PC-3 (cell line): ENCODE data around the gene THBS3. TPM values are rescaled to one million over a fixed set of nuclear protein-coding genes. Genes with fewer than 3 reads are reported as not detected.

Source experiments
- ATAC-seq: fragments of 200-7000 bp; cut with Tn5 transposase; 2 replicates; pipeline ENCODE4 v1.9.1; 2020; ENCODE audit warnings: mild to moderate bottlenecking, moderate library complexity
- BruUV-seq: library from RNA; stranded (reverse); fragments of 400-500 nt; replicated peaks from 2 replicates; lab custom pipeline; 2021; lab: Mats Ljungman, UMichigan
- CTCF ChIA-PET: fragments of 300-600 bp; sonication (Branson Sonifier 250); formaldehyde crosslinking; loops from one replicate; lab custom pipeline; 2022; ENCODE audit warnings: antibody characterized with exemption; lab: Charles Lee
- POLR2A ChIA-PET: fragments of 300-600 bp; sonication (Branson Sonifier 250); formaldehyde crosslinking; loops from one replicate; lab custom pipeline; 2022; ENCODE audit warnings: antibody characterized with exemption; ENCODE audit not compliant: unreplicated experiment; lab: Charles Lee
- DNase-seq: peaks from one replicate; pipeline ENCODE4 v3.0.0-alpha.2; 2015
- H2AFZ ChIP-seq: fragments of 300-600 bp; sonication (generic); 2 replicates; pipeline ENCODE4 v1.6.0; 2016; ENCODE audit warnings: antibody characterized with exemption, low read length
- H3F3A ChIP-seq: fragments of 300-600 bp; sonication (generic); one replicate; pipeline ENCODE4 v1.6.0; 2017; ENCODE audit warnings: antibody characterized with exemption, low read length, control low read depth, mild to moderate bottlenecking; ENCODE audit not compliant: unreplicated experiment
- H3K27ac ChIP-seq: fragments of 300-600 bp; sonication (generic); 2 replicates; pipeline ENCODE4 v1.5.1; 2016; ENCODE audit warnings: mild to moderate bottlenecking, low read length
- H3K27me3 ChIP-seq: fragments of 300-600 bp; sonication (generic); 2 replicates; pipeline ENCODE4 v1.6.1; 2016; ENCODE audit warnings: low read length, mixed read lengths
- H3K36me3 ChIP-seq: fragments of 300-600 bp; sonication (generic); 2 replicates; pipeline ENCODE4 v1.6.1; 2016; ENCODE audit warnings: low read depth, mixed run types, low read length, mixed read lengths
- H3K4me1 ChIP-seq: fragments of 300-600 bp; sonication (generic); 2 replicates; pipeline ENCODE4 v1.5.1; 2016; ENCODE audit warnings: low read length; ENCODE audit not compliant: insufficient read depth
- H3K4me2 ChIP-seq: fragments of 300-600 bp; sonication (generic); 2 replicates; pipeline ENCODE4 v1.6.0; 2016; ENCODE audit warnings: low read length
- H3K4me3 ChIP-seq: fragments of 300-600 bp; sonication (generic); 2 replicates; pipeline ENCODE4 v1.5.1; 2016; ENCODE audit warnings: mild to moderate bottlenecking, low read length, mixed read lengths
- H3K79me2 ChIP-seq: fragments of 300-600 bp; sonication (generic); 2 replicates; pipeline ENCODE4 v1.6.1; 2017; ENCODE audit warnings: low read length, mixed read lengths
- H3K9ac ChIP-seq: fragments of 300-600 bp; sonication (generic); 2 replicates; pipeline ENCODE4 v1.6.0; 2016; ENCODE audit warnings: mild to moderate bottlenecking, low read length
- H3K9me2 ChIP-seq: fragments of 300-600 bp; sonication (generic); replicated peaks from 2 replicates; pipeline ENCODE4 v1.6.1; 2016; ENCODE audit warnings: mixed run types, low read length, mixed read lengths
- H3K9me3 ChIP-seq: fragments of 300-600 bp; sonication (generic); 2 replicates; pipeline ENCODE4 v1.6.1; 2016; ENCODE audit warnings: low read length, mixed read lengths
- H4K20me1 ChIP-seq: fragments of 300-600 bp; sonication (generic); 2 replicates; pipeline ENCODE4 v1.6.1; 2016; ENCODE audit warnings: low read length, mixed read lengths
- CTCF ChIP-seq: fragments of 300-600 bp; sonication (generic); conservative IDR thresholded peaks from 2 replicates; pipeline ENCODE4 v1.5.1; 2017; ENCODE audit warnings: antibody characterized with exemption, low read depth, mild to moderate bottlenecking, low read length
- EZH2 ChIP-seq: fragments of 300-600 bp; sonication (generic); IDR thresholded peaks from one replicate; pipeline ENCODE4 v1.6.1; 2017; ENCODE audit warnings: antibody characterized with exemption, mild to moderate bottlenecking, low read length; ENCODE audit not compliant: unreplicated experiment
- EZH2phosphoT487 ChIP-seq: fragments of 300-600 bp; sonication (generic); IDR thresholded peaks from 2 replicates; pipeline ENCODE4 v1.6.1; 2018; ENCODE audit warnings: mild to moderate bottlenecking, antibody characterized with exemption, low read length, borderline replicate concordance
- intact Hi-C: fragments of 100-400 bp; cut with micrococcal nuclease; formaldehyde crosslinking; loops from 2 replicates; pipeline ENCODE4 v1.9.0; 2023
- total RNA-seq: library from RNA; depleted of rRNA; stranded (reverse); fragments of >200 nt; gene quantifications from 2 replicates; pipeline ENCODE4 v1.2.3, GENCODE V29; 2014

THBS3 gene
- total RNA-seq, 1 experiment from 2014 or later = 13.0 TPM

- Histone ChIP-seq H3K9ac (no peak overlapping the region), H3K4me2 (no peak overlapping the region), H3K9me3 (no peaks in the 10 kb centered on the region), H3K4me1 (peaks cover 17% of the 10 kb centered on the region), H3K27me3 (no peaks in the 10 kb centered on the region), H3K9me2 (no peaks in the 10 kb centered on the region), H2AFZ (no peak overlapping the region), H3F3A (no peaks in the 10 kb centered on the region), H4K20me1 (no peaks in the 10 kb centered on the region), H3K27ac (no peak overlapping the region), H3K79me2 (peaks cover 4% of the 10 kb centered on the region; the same call in 1 of the 2 replicates), H3K4me3 (no peak overlapping the region), H3K36me3 (peaks cover 4% of the 10 kb centered on the region; the same call in 1 of the 2 replicates)
- TF ChIP-seq CTCF = no peak
- TF ChIP-seq EZH2phosphoT487 = no peak
- no peak for TF ChIP-seq EZH2
- ATAC-seq (no peak), DNase-seq (no peak)
- CTCF ChIA-PET = no interaction called here
- intact Hi-C loops = no loop called here
- POLR2A ChIA-PET = interaction anchor here (0.9 kb wide), 1 partner anchor 118 kb away, joined by 6 read pairs; no protein-coding TSS in a partner anchor
- no TSS peak for BruUV-seq
Observed at GRCh38 chr1:155198547-155198906, 9.2 kb downstream of the THBS3 start.

GRCh38 chr1:155197901-155198546 is 9.7 kb downstream of the THBS3 start:
- Histone ChIP-seq H3K4me2 (no peak overlapping the region), H3K27me3 (no peaks in the 10 kb centered on the region), H4K20me1 (no peaks in the 10 kb centered on the region), H3K9me3 (no peaks in the 10 kb centered on the region), H3K79me2 (peaks cover 4% of the 10 kb centered on the region; the same call in 1 of the 2 replicates), H3K9ac (no peak overlapping the region), H3K9me2 (no peaks in the 10 kb centered on the region), H3K36me3 (peaks cover 4% of the 10 kb centered on the region; the same call in 1 of the 2 replicates), H3K27ac (no peak overlapping the region), H3K4me1 (peaks cover 21% of the 10 kb centered on the region), H3K4me3 (no peak overlapping the region), H2AFZ (no peak overlapping the region), H3F3A (no peaks in the 10 kb centered on the region)
- BruUV-seq = no TSS peak
- ChIA-PET POLR2A (interaction anchor here (0.9 kb wide), 1 partner anchor 119 kb away, joined by 6 read pairs; no protein-coding TSS in a partner anchor), CTCF (no interaction called here)
- ATAC-seq (no peak), DNase-seq (no peak)
- intact Hi-C loops = no loop called here
- TF ChIP-seq EZH2 (no peak), CTCF (no peak), EZH2phosphoT487 (no peak)
